ENCODE data around the gene ITIH4. TPM values are rescaled to one million over a fixed set of nuclear protein-coding genes. Genes with fewer than 3 reads are reported as not detected.

ITIH4 gene
- total and polyA plus RNA-seq, 9 of the 15 experiments (the other 6 are each of a cell fraction or from before 2014, with no cell fraction given), result 0.09 to 0.62 (median 0.20) TPM; not detected in 6

DNA sequence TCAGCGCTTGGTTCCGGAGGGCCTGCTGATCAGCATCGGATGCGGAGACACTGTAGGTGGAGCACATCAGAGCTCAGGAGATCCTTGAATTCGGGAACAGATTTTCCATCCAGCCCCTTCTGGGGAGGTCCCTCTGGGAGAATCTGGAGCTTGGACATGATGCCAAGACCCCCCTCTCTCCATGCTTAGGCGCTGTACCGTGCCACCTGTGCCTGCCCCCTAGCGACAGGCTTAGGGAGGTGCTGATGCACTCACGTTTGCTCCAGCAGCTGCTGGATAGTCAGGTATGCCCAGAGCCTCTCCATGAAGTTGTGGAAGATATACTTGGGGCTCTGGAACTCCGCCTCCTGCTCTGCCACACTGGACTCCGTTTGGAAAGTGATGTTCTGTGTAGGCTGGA is 9.7 kb downstream of the ITIH4 start:
- in situ Hi-C loops (cut with MboI) (no loop called here), intact Hi-C loops (cut with micrococcal nuclease) (no loop called here)
- no peak overlapping the region for H3K9ac ChIP-seq (ENCODE audit: insufficient read depth in 1 of 2, low read depth in 2 of 2, low read length in 2 of 2)
- no peak overlapping the region for H3K4me3 ChIP-seq
- H3K4me1 ChIP-seq (replicated peaks in 1 of 2; ENCODE audit: control insufficient read depth in 2 of 2, insufficient read depth in 2 of 2, low read length in 2 of 2), result peaks cover 0 to 11% of the 10 kb centered on the region in 2 experiments; a peak in 2 of 5 replicates
- no peaks in the 10 kb centered on the region; the same call in 1 of the 2 replicates for H4K20me1 ChIP-seq (replicated peaks; ENCODE audit: control insufficient read depth, insufficient read depth, low read length)
- no peak for FAIRE-seq
- H3K27ac ChIP-seq (ENCODE audit: extremely low read depth, low read depth, low read length), result no peak overlapping the region
- no peak overlapping the region for H3K4me2 ChIP-seq (ENCODE audit: insufficient read depth, low read length)
- peak; percentile 89 for ATAC-seq
- H3K27me3 ChIP-seq (ENCODE audit: control insufficient read depth in 2 of 2, insufficient read depth in 2 of 2, low read length in 2 of 2), result peaks cover 0 to 42% of the 10 kb centered on the region in 2 experiments; a peak in 3 of 5 replicates
- no peaks in the 10 kb centered on the region for H3K36me3 ChIP-seq (ENCODE audit: control insufficient read depth, insufficient read depth, low read length)
- DNase-seq (ENCODE audit: extremely low read depth in 1 of 4, low spot score in 3 of 4), result peak; percentile 46 to 62 (median 56)
- H3K9me1 ChIP-seq (ENCODE audit: control insufficient read depth, insufficient read depth, low read length), result no peaks in the 10 kb centered on the region
- CTCF ChIA-PET (ENCODE audit: low intra/inter-chr PET ratio), result interaction anchor here (1.1 kb wide), 1 partner anchor 393 kb away, joined by 3 read pairs; no protein-coding TSS in a partner anchor
- no peak overlapping the region for H2AFZ ChIP-seq (ENCODE audit: low read depth, low read length)
- H3K79me2 ChIP-seq (ENCODE audit: control insufficient read depth, insufficient read depth, low read length), result no peaks in the 10 kb centered on the region
- POLR2A ChIA-PET, result interaction anchor here (1.2 kb wide), 1 partner anchor 25 kb away, joined by 3 read pairs; no protein-coding TSS in a partner anchor
- H3K9me3 ChIP-seq (replicated peaks; ENCODE audit: control insufficient read depth, insufficient read depth, low read depth, low read length), result no peaks in the 10 kb centered on the region
- WGBS (ENCODE audit: insufficient coverage, low coverage, missing lambda C conversion rate), result 36% methylated on average over 9 of the region's 11 CpGs
- no TSS peak for BruUV-seq (replicated peaks)
- TF ChIP-seq ZNF696 (CRISPR knock-in tag; conservative IDR thresholded peaks at IDR 0.05), result no peak
- no peak for TF ChIP-seq E2F1 (CRISPR knock-in tag; IDR thresholded peaks at IDR 0.05)
- no peak for TF ChIP-seq MCM3 (IDR thresholded peaks at IDR 0.05)
- TF ChIP-seq ZNF644 (tag; IDR thresholded peaks at IDR 0.05; ENCODE audit: low read depth), result no peak
- no peak for TF ChIP-seq NELFE (IDR thresholded peaks at IDR 0.05; ENCODE audit: insufficient read depth, insufficient read length)
- peak; percentile 32; the same call in 1 of the 2 replicates for TF ChIP-seq ZNF316 (IDR thresholded peaks at IDR 0.05)
- TF ChIP-seq, protein P1, sequence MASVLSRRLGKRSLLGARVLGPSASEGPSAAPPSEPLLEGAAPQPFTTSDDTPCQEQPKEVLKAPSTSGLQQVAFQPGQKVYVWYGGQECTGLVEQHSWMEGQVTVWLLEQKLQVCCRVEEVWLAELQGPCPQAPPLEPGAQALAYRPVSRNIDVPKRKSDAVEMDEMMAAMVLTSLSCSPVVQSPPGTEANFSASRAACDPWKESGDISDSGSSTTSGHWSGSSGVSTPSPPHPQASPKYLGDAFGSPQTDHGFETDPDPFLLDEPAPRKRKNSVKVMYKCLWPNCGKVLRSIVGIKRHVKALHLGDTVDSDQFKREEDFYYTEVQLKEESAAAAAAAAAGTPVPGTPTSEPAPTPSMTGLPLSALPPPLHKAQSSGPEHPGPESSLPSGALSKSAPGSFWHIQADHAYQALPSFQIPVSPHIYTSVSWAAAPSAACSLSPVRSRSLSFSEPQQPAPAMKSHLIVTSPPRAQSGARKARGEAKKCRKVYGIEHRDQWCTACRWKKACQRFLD (CRISPR knock-in tag; IDR thresholded peaks at IDR 0.05), result no peak
- no peak for TF ChIP-seq BCOR (IDR thresholded peaks at IDR 0.05)
- TF ChIP-seq YY1 (IDR thresholded peaks at IDR 0.05; ENCODE audit: borderline replicate concordance in 1 of 3, control insufficient read depth in 1 of 3, extremely low read depth in 1 of 3, insufficient read depth in 3 of 3, insufficient read length in 1 of 3, insufficient replicate concordance in 2 of 3, low read depth in 1 of 3, low read length in 2 of 3), result no peak
- TF ChIP-seq FOXP1 (CRISPR knock-in tag; IDR thresholded peaks at IDR 0.05), result no peak
- 0 out of 2 replicates have a peak, but pooled peaks have one; percentile 18 for TF ChIP-seq BHLHE40 (IDR thresholded peaks at IDR 0.05; ENCODE audit: low read length)
- TF ChIP-seq MCM7 (IDR thresholded peaks at IDR 0.05), result no peak
- TF ChIP-seq SIN3B (IDR thresholded peaks at IDR 0.05; ENCODE audit: low read depth), result no peak
- TF ChIP-seq, protein P2, sequence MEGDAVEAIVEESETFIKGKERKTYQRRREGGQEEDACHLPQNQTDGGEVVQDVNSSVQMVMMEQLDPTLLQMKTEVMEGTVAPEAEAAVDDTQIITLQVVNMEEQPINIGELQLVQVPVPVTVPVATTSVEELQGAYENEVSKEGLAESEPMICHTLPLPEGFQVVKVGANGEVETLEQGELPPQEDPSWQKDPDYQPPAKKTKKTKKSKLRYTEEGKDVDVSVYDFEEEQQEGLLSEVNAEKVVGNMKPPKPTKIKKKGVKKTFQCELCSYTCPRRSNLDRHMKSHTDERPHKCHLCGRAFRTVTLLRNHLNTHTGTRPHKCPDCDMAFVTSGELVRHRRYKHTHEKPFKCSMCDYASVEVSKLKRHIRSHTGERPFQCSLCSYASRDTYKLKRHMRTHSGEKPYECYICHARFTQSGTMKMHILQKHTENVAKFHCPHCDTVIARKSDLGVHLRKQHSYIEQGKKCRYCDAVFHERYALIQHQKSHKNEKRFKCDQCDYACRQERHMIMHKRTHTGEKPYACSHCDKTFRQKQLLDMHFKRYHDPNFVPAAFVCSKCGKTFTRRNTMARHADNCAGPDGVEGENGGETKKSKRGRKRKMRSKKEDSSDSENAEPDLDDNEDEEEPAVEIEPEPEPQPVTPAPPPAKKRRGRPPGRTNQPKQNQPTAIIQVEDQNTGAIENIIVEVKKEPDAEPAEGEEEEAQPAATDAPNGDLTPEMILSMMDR (IDR thresholded peaks at IDR 0.05 in 2 of 3, conservative IDR thresholded peaks at IDR 0.05 in 1 of 3; ENCODE audit: insufficient read depth in 2 of 3, low read depth in 1 of 3, low read length in 3 of 3), result peak; percentile 63 to 80 (median 67)
- TF ChIP-seq, protein P3, sequence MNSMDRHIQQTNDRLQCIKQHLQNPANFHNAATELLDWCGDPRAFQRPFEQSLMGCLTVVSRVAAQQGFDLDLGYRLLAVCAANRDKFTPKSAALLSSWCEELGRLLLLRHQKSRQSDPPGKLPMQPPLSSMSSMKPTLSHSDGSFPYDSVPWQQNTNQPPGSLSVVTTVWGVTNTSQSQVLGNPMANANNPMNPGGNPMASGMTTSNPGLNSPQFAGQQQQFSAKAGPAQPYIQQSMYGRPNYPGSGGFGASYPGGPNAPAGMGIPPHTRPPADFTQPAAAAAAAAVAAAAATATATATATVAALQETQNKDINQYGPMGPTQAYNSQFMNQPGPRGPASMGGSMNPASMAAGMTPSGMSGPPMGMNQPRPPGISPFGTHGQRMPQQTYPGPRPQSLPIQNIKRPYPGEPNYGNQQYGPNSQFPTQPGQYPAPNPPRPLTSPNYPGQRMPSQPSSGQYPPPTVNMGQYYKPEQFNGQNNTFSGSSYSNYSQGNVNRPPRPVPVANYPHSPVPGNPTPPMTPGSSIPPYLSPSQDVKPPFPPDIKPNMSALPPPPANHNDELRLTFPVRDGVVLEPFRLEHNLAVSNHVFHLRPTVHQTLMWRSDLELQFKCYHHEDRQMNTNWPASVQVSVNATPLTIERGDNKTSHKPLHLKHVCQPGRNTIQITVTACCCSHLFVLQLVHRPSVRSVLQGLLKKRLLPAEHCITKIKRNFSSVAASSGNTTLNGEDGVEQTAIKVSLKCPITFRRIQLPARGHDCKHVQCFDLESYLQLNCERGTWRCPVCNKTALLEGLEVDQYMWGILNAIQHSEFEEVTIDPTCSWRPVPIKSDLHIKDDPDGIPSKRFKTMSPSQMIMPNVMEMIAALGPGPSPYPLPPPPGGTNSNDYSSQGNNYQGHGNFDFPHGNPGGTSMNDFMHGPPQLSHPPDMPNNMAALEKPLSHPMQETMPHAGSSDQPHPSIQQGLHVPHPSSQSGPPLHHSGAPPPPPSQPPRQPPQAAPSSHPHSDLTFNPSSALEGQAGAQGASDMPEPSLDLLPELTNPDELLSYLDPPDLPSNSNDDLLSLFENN (IDR thresholded peaks at IDR 0.05; ENCODE audit: low read depth in 2 of 2, low read length in 2 of 2), result no peak

Data from K562 (cell line).